ENCODE results near the gene CABP7.
"Not testable (repeated sequence)": the region's sequence is repeated elsewhere in the genome, so short reads cannot be mapped to it uniquely, and the experiment has no call there.

Gene CABP7

DNA sequence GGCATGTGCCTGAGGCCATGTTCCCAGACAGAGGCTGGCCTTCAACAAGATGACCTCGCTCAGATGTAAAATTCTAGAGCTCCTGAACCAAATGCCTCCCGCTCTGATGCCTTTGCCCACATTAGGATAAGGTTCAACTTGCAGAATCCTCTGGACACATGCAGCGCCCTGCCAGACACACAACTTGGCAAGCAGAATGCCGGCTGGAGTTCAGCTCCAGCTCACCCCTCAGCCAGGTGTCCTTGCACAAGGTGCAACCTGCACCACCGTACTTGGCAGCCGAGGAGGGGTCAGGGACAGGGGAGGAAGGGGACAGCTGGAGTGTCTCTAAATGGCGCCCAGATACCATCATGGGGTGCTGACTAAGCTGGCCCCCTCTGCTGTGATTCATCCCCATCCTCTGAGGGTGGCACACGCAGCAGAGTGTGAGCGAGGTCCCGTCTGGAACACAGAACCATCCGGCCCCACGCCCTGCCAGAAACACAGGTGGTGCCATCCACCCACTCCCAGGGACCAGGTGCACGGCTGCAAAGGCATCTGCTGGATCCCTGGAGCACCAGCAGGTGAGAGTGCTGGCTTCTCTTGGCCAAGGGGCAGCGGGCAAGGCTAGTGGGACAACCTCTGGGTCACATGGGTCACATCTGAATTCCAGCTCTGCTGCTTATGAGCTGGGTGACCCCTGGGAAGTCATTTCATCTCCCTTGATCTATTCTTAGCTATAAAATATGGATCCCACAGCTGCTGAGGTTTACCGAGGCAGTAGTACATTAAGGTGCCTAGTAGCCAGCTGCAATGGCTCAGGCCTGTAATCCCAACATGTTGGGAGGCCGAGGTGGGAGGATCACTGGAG lies 34.2 kb downstream of the CABP7 start:
- H3K4me3 ChIP-seq (replicated peaks; ENCODE audit: low read depth, low read length): no peak overlapping the region
- no peak for TF ChIP-seq CTCF (IDR thresholded peaks at IDR 0.05; ENCODE audit: low read length, missing control alignments)
- no peak for DNase-seq (ENCODE audit: low read depth)

GRCh38 chr22:29754658-29755395 lies 35.0 kb downstream of the CABP7 start:
- DNase-seq (ENCODE audit: low read depth); H3K4me3 ChIP-seq (replicated peaks; ENCODE audit: low read depth, low read length): not testable (repeated sequence)

GRCh38 chr22:29755889-29756288 lies 36.1 kb downstream of the CABP7 start:
- no peak overlapping the region for H3K4me3 ChIP-seq (replicated peaks; ENCODE audit: low read depth, low read length)
- TF ChIP-seq CTCF (IDR thresholded peaks at IDR 0.05; ENCODE audit: low read length, missing control alignments): no peak
- DNase-seq (ENCODE audit: low read depth): no peak

DNA sequence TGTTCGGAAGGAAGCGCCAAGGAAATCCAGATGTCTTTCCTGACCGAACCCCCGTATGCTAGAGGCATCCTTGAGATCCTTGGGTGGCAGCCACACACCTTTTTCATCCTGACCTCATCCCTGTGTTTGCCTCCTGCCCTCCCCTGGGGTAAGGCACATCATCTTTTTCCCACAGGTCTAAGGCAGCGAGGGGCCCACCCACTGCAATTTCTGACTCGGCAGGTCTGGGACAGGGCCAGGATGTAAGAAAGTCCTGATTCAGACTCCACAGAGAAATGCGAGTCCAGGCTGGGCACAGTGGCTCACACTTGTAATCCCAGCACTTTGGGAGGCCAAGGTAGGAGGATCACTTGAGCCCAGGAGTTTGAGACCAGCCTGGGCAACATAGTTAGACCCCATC lies 36.5 kb downstream of the CABP7 start:
- no peak overlapping the region for H3K4me3 ChIP-seq (replicated peaks; ENCODE audit: low read depth, low read length)
- DNase-seq (ENCODE audit: low read depth): no peak
- TF ChIP-seq CTCF (IDR thresholded peaks at IDR 0.05; ENCODE audit: low read length, missing control alignments): no peak

DNA sequence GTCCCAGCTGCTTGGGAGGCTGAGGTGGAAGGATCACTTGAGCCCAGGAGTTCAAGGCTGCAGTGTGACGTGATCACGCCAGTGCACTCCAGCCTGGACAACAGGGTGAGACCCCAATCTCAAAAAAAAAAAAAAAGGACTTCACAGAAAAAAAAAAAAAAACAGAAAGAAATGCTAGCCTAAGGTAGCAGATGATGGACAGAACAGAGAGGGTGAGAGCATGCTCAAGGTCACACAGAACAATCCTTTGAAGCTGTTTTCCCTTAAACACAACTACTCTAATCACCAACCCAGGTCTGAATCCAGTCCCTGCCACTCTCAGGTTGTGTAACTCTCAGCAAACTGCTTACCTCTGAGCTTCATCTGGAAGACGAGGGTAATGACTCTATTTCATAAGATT lies 37.3 kb downstream of the CABP7 start:
- H3K4me3 ChIP-seq (replicated peaks; ENCODE audit: low read depth, low read length): no peak overlapping the region
- DNase-seq (ENCODE audit: low read depth): no peak
- no peak for TF ChIP-seq CTCF (IDR thresholded peaks at IDR 0.05; ENCODE audit: low read length, missing control alignments)

- DNase-seq (ENCODE audit: low read depth): no peak
- no peak overlapping the region for H3K4me3 ChIP-seq (replicated peaks; ENCODE audit: low read depth, low read length)
- no peak for TF ChIP-seq CTCF (IDR thresholded peaks at IDR 0.05; ENCODE audit: low read length, missing control alignments)
Measured at GRCh38 chr22:29758068-29758622, 38.3 kb downstream of the CABP7 start.

DNA sequence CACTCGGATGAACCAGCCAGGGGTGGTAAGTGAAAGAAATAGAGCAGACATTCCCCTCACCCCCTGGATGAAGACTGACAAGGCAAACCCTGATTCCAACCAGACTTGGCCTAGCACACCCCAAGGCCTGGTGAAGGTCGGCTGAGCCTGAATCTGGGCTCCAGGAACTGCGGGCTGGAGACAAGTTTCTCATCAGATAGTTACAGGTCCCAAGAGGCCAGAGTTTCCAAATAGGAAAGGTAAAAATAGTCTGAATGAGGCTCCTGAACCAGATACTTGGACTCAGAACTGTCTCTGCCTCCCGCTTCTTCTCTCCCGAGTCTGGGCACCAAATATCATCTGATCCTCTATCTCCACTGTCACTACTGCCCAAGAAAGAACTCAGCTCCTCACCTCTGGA lies 39.2 kb downstream of the CABP7 start:
- DNase-seq (ENCODE audit: low read depth): no peak
- H3K4me3 ChIP-seq (replicated peaks; ENCODE audit: low read depth, low read length): no peak overlapping the region
- no peak for TF ChIP-seq CTCF (IDR thresholded peaks at IDR 0.05; ENCODE audit: low read length, missing control alignments)
